Measurements from ENCODE around the gene CTDSP2. TPM values are rescaled to one million over a fixed set of nuclear protein-coding genes. Genes with fewer than 3 reads are reported as not detected.

CTDSP2 gene
- total RNA-seq, 6 donors from 2014 or later: 153 to 226 (median 175) TPM

GRCh38 chr12:57807285-57807684 is 39.2 kb downstream of the CTDSP2 start:
- Histone ChIP-seq H3K4me3 (no peak overlapping the region), H3K27ac (no peak overlapping the region), H3K9me3 (no peaks in the 10 kb centered on the region), H3K36me3 (peaks cover 13 to 83% (median 73%) of the 10 kb centered on the region in 4 donors), H3K27me3 (no peaks in the 10 kb centered on the region), H3K4me1 (peaks cover 0 to 5% (median 4%) of the 10 kb centered on the region in 4 donors)
- DNase-seq (peak in 1 of 2 donors; percentile 48), ATAC-seq (ENCODE audit: low FRiP score in 2 of 2) (no peak)
- 87 to 93% methylated on average over 5 to 9 of the region's 9 CpGs for WGBS, 2 donors
- TF ChIP-seq EP300 (IDR thresholded peaks at IDR 0.05): no peak
- no peak for TF ChIP-seq POLR2A (IDR thresholded peaks at IDR 0.05)
- TF ChIP-seq CTCF (IDR thresholded peaks at IDR 0.05): no peak
- TF ChIP-seq POLR2AphosphoS5 (IDR thresholded peaks at IDR 0.05): no peak

- DNase-seq: no peak
- ATAC-seq (ENCODE audit: low FRiP score in 2 of 2): no peak
- Histone ChIP-seq H3K27me3 (no peaks in the 10 kb centered on the region), H3K4me3 (no peak overlapping the region), H3K4me1 (peaks cover 0 to 5% (median 4%) of the 10 kb centered on the region in 4 donors), H3K27ac (no peak overlapping the region), H3K36me3 (peaks cover 13 to 89% (median 73%) of the 10 kb centered on the region in 4 donors), H3K9me3 (no peaks in the 10 kb centered on the region)
- TF ChIP-seq POLR2AphosphoS5 (IDR thresholded peaks at IDR 0.05) (no peak), CTCF (IDR thresholded peaks at IDR 0.05) (no peak), EP300 (IDR thresholded peaks at IDR 0.05) (no peak), POLR2A (IDR thresholded peaks at IDR 0.05) (no peak)
- 92 to 100% methylated on average over 3 of the region's 3 CpGs for WGBS, 2 donors
Observed at GRCh38 chr12:57806677-57807076, 39.9 kb downstream of the CTDSP2 start.

GRCh38 chr12:57803319-57803893 is 43.1 kb downstream of the CTDSP2 start:
- H3K9me3 ChIP-seq: no peaks in the 10 kb centered on the region
- no peak for DNase-seq
- peak overlapping the region in 3 of 4 donors; percentile 34 to 66 (median 66) for H3K27ac ChIP-seq
- H3K36me3 ChIP-seq: peaks cover 6 to 88% (median 74%) of the 10 kb centered on the region in 4 donors
- ATAC-seq (ENCODE audit: low FRiP score in 2 of 2): peak in 1 of 2 donors; percentile 71
- WGBS, 2 donors: 58 to 60% methylated on average over 9 of the region's 9 CpGs
- H3K4me3 ChIP-seq: no peak overlapping the region
- no peak for TF ChIP-seq POLR2A (IDR thresholded peaks at IDR 0.05)
- no peak for TF ChIP-seq EP300 (IDR thresholded peaks at IDR 0.05)
- TF ChIP-seq CTCF (IDR thresholded peaks at IDR 0.05): peak; percentile 50 to 77 (median 70)
- TF ChIP-seq POLR2AphosphoS5 (IDR thresholded peaks at IDR 0.05): no peak
- H3K27me3 ChIP-seq: no peaks in the 10 kb centered on the region
- H3K4me1 ChIP-seq: peaks cover 0 to 11% (median 4%) of the 10 kb centered on the region in 4 donors

- Histone ChIP-seq H3K27ac (no peak overlapping the region), H3K27me3 (no peaks in the 10 kb centered on the region), H3K4me3 (no peak overlapping the region), H3K36me3 (peaks cover 6 to 87% (median 73%) of the 10 kb centered on the region in 4 donors), H3K9me3 (no peaks in the 10 kb centered on the region), H3K4me1 (peaks cover 0 to 13% (median 6%) of the 10 kb centered on the region in 4 donors)
- 80 to 100% methylated on average over 1 of the region's 1 CpG for WGBS, 2 donors
- TF ChIP-seq CTCF (IDR thresholded peaks at IDR 0.05) (no peak), EP300 (IDR thresholded peaks at IDR 0.05) (no peak), POLR2A (IDR thresholded peaks at IDR 0.05) (no peak), POLR2AphosphoS5 (IDR thresholded peaks at IDR 0.05) (no peak)
- ATAC-seq (ENCODE audit: low FRiP score in 2 of 2) (no peak), DNase-seq (no peak)
Observed at GRCh38 chr12:57802607-57803006, 43.9 kb downstream of the CTDSP2 start.

- H3K4me1 ChIP-seq: peaks cover 0 to 21% (median 9%) of the 10 kb centered on the region in 4 donors
- ATAC-seq (ENCODE audit: low FRiP score in 2 of 2) (no peak), DNase-seq (no peak)
- WGBS, 2 donors: 96 to 100% methylated on average over 3 of the region's 3 CpGs
- H3K4me3 ChIP-seq: no peak overlapping the region
- H3K27me3 ChIP-seq: no peaks in the 10 kb centered on the region
- H3K27ac ChIP-seq: no peak overlapping the region
- no peak for TF ChIP-seq POLR2AphosphoS5 (IDR thresholded peaks at IDR 0.05)
- no peak for TF ChIP-seq CTCF (IDR thresholded peaks at IDR 0.05)
- TF ChIP-seq POLR2A (IDR thresholded peaks at IDR 0.05): no peak
- TF ChIP-seq EP300 (IDR thresholded peaks at IDR 0.05): no peak
- H3K9me3 ChIP-seq: no peaks in the 10 kb centered on the region
- peaks cover 8 to 83% (median 71%) of the 10 kb centered on the region in 4 donors for H3K36me3 ChIP-seq
Observed at GRCh38 chr12:57800965-57801364, 45.6 kb downstream of the CTDSP2 start.

Data from upper lobe of left lung (tissue), 6 donors.